Transverse colon (tissue), 4 donors: Measurements from ENCODE around the gene UMPS.

Experiments
- POLR2A ChIP-seq: fragments of 450-650 bp; IDR thresholded peaks from one replicate; pipeline ENCODE4 v1.6.1; 2016; ENCODE audit warnings: antibody characterized with exemption, mild to moderate bottlenecking, moderate library complexity
- POLR2AphosphoS5 ChIP-seq, 3 donors: sonication (generic); formaldehyde crosslinking; IDR thresholded peaks; one replicate each; pipeline ENCODE4 v1.6.1; 2016; ENCODE audit warnings: antibody characterized with exemption in 3 of 3
- TF ChIP-seq, protein P1 (sequence below), 5 experiments: fragments of 200-600 bp in 3 of 5; fragments of 450-650 bp in 2 of 5; sonication (generic) in 3 of 5; IDR thresholded peaks; 1 replicate in 2 of 5; 2 replicates in 3 of 5; pipeline ENCODE4 v1.5.1; 2016 to 2017; ENCODE audit warnings: antibody characterized with exemption in 5 of 5, inconsistent platforms in 3 of 5, mild to moderate bottlenecking in 2 of 5, moderate library complexity in 1 of 5

DNA sequence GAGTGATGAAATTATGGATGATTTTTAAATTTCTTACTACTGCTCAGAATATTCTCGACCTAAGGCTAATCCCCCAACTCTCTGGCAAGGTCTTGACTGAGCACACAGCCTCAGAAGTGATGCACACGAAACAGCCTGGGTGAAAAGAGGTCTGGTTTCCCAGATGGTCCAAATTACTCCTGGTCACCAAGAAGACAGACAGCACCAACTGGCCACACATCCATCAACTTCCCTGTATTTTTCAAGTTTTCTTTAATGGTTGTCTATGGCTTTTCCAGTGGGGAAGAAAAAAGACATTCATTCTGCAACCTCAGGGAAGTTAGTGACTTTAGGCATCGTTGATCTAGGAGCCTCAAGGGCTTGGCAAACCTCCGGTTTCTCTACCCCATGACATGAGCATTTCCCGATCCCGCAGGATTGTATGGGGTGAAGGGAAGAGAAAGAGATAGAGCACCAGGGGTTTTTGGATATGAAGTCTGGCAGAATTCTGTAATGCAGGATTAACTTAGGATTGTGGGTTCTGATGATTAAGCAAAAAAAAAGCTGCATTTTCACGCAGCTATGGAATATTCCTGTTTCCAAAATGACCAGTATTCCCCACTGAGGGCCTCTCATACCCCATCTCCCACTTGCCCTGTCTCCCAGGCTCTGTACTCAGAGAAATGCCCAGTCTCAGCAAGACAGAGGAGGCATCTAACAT, 62.2 kb downstream of the UMPS start:
- TF ChIP-seq, protein P1, sequence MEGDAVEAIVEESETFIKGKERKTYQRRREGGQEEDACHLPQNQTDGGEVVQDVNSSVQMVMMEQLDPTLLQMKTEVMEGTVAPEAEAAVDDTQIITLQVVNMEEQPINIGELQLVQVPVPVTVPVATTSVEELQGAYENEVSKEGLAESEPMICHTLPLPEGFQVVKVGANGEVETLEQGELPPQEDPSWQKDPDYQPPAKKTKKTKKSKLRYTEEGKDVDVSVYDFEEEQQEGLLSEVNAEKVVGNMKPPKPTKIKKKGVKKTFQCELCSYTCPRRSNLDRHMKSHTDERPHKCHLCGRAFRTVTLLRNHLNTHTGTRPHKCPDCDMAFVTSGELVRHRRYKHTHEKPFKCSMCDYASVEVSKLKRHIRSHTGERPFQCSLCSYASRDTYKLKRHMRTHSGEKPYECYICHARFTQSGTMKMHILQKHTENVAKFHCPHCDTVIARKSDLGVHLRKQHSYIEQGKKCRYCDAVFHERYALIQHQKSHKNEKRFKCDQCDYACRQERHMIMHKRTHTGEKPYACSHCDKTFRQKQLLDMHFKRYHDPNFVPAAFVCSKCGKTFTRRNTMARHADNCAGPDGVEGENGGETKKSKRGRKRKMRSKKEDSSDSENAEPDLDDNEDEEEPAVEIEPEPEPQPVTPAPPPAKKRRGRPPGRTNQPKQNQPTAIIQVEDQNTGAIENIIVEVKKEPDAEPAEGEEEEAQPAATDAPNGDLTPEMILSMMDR (IDR thresholded peaks at IDR 0.05), result no peak
- TF ChIP-seq POLR2AphosphoS5 (IDR thresholded peaks at IDR 0.05) (no peak), POLR2A (no peak)
